ENCODE results near the gene ATP6V1E1. TPM values are rescaled to one million over a fixed set of nuclear protein-coding genes. Genes with fewer than 3 reads are reported as not detected.

Gene ATP6V1E1
- total RNA-seq, 1 experiment from 2014 or later: 89.2 TPM

DNA sequence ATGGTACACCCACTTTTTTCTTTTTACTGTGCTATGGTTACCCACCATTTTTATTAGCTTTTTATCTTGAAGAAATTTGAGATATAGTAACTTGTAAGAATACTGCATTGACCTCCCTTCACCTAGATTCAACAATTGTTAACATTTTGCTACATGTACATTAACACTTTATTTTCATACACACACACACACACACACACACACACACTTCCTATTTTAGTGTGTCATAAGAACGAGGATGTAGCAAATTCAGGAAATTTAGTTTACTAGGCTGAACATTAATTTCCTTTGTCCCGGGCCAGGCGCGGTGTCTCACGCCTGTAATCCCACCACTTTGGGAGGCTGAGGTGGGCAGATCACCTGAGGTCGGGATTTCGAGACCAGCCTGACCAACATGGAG, 1.1 kb upstream of the ATP6V1E1 start:
- H4K91ac ChIP-seq (ENCODE audit: insufficient read length, low read depth, low read length): no peak overlapping the region
- no peak overlapping the region for H2BK20ac ChIP-seq (ENCODE audit: low read depth, low read length, poor library complexity, severe bottlenecking)
- H3K27ac ChIP-seq (ENCODE audit: insufficient read length, low read depth, low read length): no peak overlapping the region
- H3K18ac ChIP-seq (ENCODE audit: insufficient read length, low read depth, low read length): no peak overlapping the region
- DNase-seq: no peak
- no peak overlapping the region for H3K14ac ChIP-seq (ENCODE audit: insufficient read depth, low read length)
- H3K56ac ChIP-seq (ENCODE audit: insufficient read length, low read depth, low read length): no peak overlapping the region
- H3K27me3 ChIP-seq (ENCODE audit: insufficient read depth, low read length): no peaks in the 10 kb centered on the region
- no peak overlapping the region for H3K4me2 ChIP-seq (ENCODE audit: insufficient read depth, insufficient read length, low read length)
- H4K5ac ChIP-seq (ENCODE audit: insufficient read length, low read depth, low read length): no peak overlapping the region
- Mint-ChIP-seq H3K4me1 (0 out of 4 replicates have a peak, but pooled peaks cover 0 to 3% of the 10 kb centered on the region in 2 experiments), H3K36me3 (ENCODE audit: insufficient read depth in 1 of 3, low read depth in 3 of 3) (peaks cover 0 to 3% (median 2%) of the 10 kb centered on the region in 3 experiments; a peak in 4 of 7 replicates), H3K27me3 (ENCODE audit: low read depth) (no peaks in the 10 kb centered on the region), H3K4me3 (peak overlapping the region; percentile 66 to 96), H3K9me3 (no peaks in the 10 kb centered on the region), H3K27ac (0 out of 7 replicates have a peak overlapping the region, but pooled peaks of 1 of the 3 experiments have one; percentile 67)
- H3K79me2 ChIP-seq (ENCODE audit: insufficient read depth, low read length): peaks cover 10% of the 10 kb centered on the region; the same call in 1 of the 2 replicates
- H4K20me1 ChIP-seq (ENCODE audit: control insufficient read depth, insufficient read depth, insufficient read length): no peaks in the 10 kb centered on the region
- H2BK120ac ChIP-seq (ENCODE audit: low read depth, low read length, poor library complexity, severe bottlenecking): no peak overlapping the region
- no peaks in the 10 kb centered on the region for H3K23me2 ChIP-seq (ENCODE audit: insufficient read length, low read depth, low read length, poor library complexity, severe bottlenecking)
- no peak overlapping the region for H2BK5ac ChIP-seq (ENCODE audit: insufficient read length, low read length)
- no peak overlapping the region for H3K9ac ChIP-seq (ENCODE audit: extremely low read depth, insufficient read length, low read length)
- H3K23ac ChIP-seq (ENCODE audit: insufficient read length, low read depth, low read length): no peak overlapping the region
- no peak overlapping the region for H2AK5ac ChIP-seq (ENCODE audit: insufficient read length, low read length)
- H4K8ac ChIP-seq (replicated peaks; ENCODE audit: insufficient read length, low read depth, low read length): no peak overlapping the region
- no CpG with 5 or more reads among the region's 7 CpGs for WGBS (ENCODE audit: extremely low coverage, insufficient read length, low lambda C conversion rate)
- no peak overlapping the region for H3K4ac ChIP-seq (ENCODE audit: low read depth, low read length)
- no peak overlapping the region for H3T11ph ChIP-seq (ENCODE audit: low read length)
- no peaks in the 10 kb centered on the region for H3K4me1 ChIP-seq (ENCODE audit: insufficient read depth, low read length)
- no peak overlapping the region for H2BK12ac ChIP-seq (ENCODE audit: insufficient read length, low read depth, low read length)
- no peaks in the 10 kb centered on the region for H3K9me3 ChIP-seq (ENCODE audit: control insufficient read depth, low read depth, low read length)
- peaks cover 8% of the 10 kb centered on the region for H3K79me1 ChIP-seq (ENCODE audit: insufficient read depth, low read depth, low read length, poor library complexity, severe bottlenecking)
- no peak overlapping the region for H2BK15ac ChIP-seq (ENCODE audit: low read depth, low read length)
- no peak for TF ChIP-seq CTCF (conservative IDR thresholded peaks at IDR 0.05)
- H2AFZ ChIP-seq (ENCODE audit: low read length): no peak overlapping the region
